Vagina (tissue), 2 donors: ENCODE measurements around the gene DNAJB13.

Experiments
- CTCF ChIP-seq, 3 experiments: fragments of 450-650 bp in 2 of 3; fragments of 200-600 bp in 1 of 3; sonication (generic) in 1 of 3; IDR thresholded peaks; one replicate each; pipeline ENCODE4 v1.5.1; 2017 to 2019; ENCODE audit warnings: antibody characterized with exemption in 3 of 3, mild to moderate bottlenecking in 2 of 3, moderate library complexity in 2 of 3
- POLR2A ChIP-seq, 2 donors: fragments of 450-650 bp; IDR thresholded peaks; one replicate each; pipeline ENCODE4 v1.6.1; 2017; ENCODE audit warnings: antibody characterized with exemption in 2 of 2, mild to moderate bottlenecking in 2 of 2, moderate library complexity in 2 of 2
- POLR2AphosphoS5 ChIP-seq, 2 donors: sonication (generic); formaldehyde crosslinking; IDR thresholded peaks; one replicate each; pipeline ENCODE4 v1.9.0; 2017; ENCODE audit warnings: antibody characterized with exemption in 2 of 2, mild to moderate bottlenecking in 2 of 2, low read depth in 1 of 2; ENCODE audit not compliant: insufficient read depth in 1 of 2

DNA sequence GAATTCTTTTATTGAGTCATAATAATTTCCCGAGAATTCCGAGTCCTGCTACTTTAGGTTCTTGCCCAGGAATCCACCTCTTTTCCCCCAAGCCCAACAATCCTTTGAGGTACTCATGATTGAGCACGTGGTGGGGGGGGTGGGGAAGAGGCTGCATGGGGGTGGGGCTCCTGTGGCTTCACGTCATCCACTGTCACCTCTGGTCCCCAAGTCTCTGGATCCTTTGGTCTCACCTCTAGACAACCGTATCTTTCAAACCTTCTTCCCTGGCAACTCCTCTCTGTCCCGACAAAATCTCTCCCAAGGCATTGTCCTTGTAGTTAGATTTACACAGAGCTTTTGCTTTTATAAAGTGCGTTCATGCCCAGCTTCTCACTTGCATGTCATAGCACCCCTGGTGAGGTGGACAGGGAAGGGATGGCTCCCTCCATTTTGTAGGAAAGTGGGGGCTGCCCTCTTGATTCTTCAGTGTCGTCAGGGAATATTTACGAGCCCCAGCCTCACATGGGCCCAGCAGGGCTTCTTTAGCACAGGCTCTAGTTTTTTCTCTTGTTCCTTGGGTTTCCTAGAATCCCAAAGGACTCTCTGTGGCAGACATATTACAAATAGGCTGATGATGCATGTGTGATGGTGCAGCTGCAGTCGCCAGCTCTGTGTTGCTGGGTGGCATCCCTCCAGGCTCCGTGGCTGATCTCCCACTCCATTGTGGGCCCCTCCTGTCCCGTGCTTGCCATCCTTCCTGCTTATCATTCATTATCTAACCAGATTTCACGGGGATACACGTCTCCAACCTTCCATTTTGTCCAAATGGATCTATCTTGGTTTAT, 49.7 kb downstream of the DNAJB13 start:
- TF ChIP-seq CTCF (IDR thresholded peaks at IDR 0.05) (no peak), POLR2A (IDR thresholded peaks at IDR 0.05) (no peak), POLR2AphosphoS5 (IDR thresholded peaks at IDR 0.05; ENCODE audit: insufficient read depth in 1 of 2, low read depth in 1 of 2) (no peak)
